ENCODE results near the gene ELMOD3. TPM values are rescaled to one million over a fixed set of nuclear protein-coding genes. Genes with fewer than 3 reads are reported as not detected.
A peak's percentile ranks its signal among the peaks of the same experiment; 100 is the strongest.

Gene ELMOD3
- polyA plus RNA-seq, 1 experiment: 26.3 TPM

DNA sequence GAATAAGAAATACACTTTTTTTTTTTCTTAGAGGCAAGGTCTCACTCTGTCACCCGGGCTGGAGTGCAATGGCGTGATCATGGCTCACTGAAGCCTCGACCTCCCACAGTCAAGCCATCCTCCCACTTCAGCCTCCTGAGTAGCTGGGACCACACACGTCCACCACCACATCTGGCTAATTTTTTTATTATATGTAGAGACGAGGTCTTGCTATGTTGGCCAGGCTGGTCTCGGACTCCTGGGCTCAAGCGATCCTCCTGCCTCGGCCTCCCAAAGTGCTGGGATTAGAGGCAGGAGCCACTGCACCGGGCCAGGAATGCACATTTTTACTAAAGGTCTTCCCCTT is 29.1 kb upstream of the ELMOD3 start:
- Histone ChIP-seq H3K36me3 (ENCODE audit: control insufficient read depth, insufficient read depth, low read length) (peaks cover 11% of the 10 kb centered on the region), H3K27me3 (ENCODE audit: control insufficient read depth, insufficient read depth, low read length) (no peaks in the 10 kb centered on the region), H3K4me3 (ENCODE audit: low read depth, low read length) (peak overlapping the region; percentile 66)
- no peak for DNase-seq (ENCODE audit: low read depth)
- TF ChIP-seq, protein P1, sequence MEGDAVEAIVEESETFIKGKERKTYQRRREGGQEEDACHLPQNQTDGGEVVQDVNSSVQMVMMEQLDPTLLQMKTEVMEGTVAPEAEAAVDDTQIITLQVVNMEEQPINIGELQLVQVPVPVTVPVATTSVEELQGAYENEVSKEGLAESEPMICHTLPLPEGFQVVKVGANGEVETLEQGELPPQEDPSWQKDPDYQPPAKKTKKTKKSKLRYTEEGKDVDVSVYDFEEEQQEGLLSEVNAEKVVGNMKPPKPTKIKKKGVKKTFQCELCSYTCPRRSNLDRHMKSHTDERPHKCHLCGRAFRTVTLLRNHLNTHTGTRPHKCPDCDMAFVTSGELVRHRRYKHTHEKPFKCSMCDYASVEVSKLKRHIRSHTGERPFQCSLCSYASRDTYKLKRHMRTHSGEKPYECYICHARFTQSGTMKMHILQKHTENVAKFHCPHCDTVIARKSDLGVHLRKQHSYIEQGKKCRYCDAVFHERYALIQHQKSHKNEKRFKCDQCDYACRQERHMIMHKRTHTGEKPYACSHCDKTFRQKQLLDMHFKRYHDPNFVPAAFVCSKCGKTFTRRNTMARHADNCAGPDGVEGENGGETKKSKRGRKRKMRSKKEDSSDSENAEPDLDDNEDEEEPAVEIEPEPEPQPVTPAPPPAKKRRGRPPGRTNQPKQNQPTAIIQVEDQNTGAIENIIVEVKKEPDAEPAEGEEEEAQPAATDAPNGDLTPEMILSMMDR (IDR thresholded peaks at IDR 0.05; ENCODE audit: insufficient read depth, low read depth, low read length): no peak
- ChIA-PET POLR2A (no interaction called here), CTCF (interaction anchor here (1.1 to 1.3 kb wide), 2 partner anchors 95 to 259 kb away, joined by 3 to 4 read pairs; no protein-coding TSS in a partner anchor)

DNA sequence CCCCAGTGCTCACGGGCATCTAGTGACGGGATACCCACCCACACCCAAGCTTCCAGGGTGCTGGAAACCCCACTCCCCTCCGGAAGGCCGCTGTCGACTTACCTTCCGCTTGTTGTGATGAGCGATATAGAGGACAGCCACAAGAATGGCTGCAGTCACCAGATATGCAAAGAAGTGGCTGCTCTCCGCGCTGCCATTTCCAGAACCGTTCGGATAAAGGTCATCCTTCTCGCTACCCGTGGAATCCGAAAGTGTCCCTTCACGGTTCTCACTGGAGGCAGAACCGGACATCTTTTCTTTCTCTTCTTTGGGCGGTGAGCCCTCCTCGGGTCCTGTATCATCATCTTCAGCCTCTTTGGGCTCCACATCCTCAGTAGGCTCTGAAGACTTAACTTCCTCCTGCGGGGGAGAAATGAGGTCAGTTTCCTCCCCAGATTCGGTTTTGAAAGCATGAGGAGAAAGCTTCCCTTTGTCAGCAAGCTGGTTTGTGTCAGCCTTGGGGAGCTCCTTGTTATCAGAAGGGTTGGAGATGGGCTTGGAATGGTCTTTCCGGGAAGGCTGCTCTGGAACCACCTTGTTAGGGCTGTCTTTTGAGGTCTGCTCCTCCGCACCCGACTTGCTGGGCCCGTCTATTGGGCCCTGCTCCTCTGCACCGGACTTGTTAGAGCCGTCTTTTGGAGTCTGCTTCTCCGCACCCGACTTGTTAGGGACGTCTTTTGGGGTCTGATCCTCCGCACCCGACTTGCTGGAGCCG is 28.0 kb upstream of the ELMOD3 start:
- no peaks in the 10 kb centered on the region for H3K27me3 ChIP-seq (ENCODE audit: control insufficient read depth, insufficient read depth, low read length)
- peak overlapping the region; percentile 66 for H3K4me3 ChIP-seq (ENCODE audit: low read depth, low read length)
- ChIA-PET CTCF (interaction anchor here (1.0 to 1.1 kb wide), 2 partner anchors 94 to 248 kb away, joined by 3 read pairs; no protein-coding TSS in a partner anchor), POLR2A (interaction anchor here (0.5 kb wide), 1 partner anchor 237 kb away, joined by 5 read pairs; no protein-coding TSS in a partner anchor)
- no peak for DNase-seq (ENCODE audit: low read depth)
- TF ChIP-seq, protein P1 (IDR thresholded peaks at IDR 0.05; ENCODE audit: insufficient read depth, low read depth, low read length): no peak
- H3K36me3 ChIP-seq (ENCODE audit: control insufficient read depth, insufficient read depth, low read length): peaks cover 9% of the 10 kb centered on the region

DNA sequence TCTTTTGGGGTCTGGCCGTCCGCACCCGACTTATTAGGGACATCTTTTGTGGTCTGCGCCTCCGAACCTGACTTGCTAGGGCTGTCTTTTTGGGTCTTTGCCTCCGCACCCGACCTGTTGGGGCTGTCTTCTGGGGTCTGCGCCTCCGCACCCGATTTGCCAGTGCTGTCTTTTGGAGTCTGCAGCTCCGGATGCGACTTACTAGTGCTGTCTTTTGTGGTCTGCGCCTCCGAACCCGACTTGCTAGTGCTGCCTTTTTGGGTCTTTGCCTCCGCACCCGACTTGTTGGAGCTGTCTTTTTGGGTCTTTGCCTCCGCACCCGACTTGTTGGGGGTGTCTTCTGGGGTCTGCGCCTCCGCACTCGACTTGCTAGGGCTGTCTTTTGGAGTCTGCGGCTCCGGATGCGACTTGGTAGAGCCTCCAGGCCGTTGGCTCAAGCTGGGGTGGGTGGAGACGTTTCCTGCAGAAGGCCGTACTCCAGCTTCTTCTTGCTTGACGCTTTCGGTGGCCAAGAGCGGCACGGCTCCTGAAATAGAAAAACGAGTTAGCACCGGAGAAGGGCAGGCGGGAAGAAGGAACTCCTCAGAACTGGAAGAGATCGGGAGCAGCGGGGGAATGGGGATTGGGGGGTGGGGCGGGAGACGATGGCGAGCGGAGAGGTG is 27.3 kb upstream of the ELMOD3 start:
- ChIA-PET CTCF (interaction anchor here (0.9 to 1.0 kb wide), 2 partner anchors 92 to 249 kb away, joined by 3 read pairs; no protein-coding TSS in a partner anchor), POLR2A (interaction anchor here (0.5 kb wide), 1 partner anchor 236 kb away, joined by 5 read pairs; no protein-coding TSS in a partner anchor)
- TF ChIP-seq, protein P1 (IDR thresholded peaks at IDR 0.05; ENCODE audit: insufficient read depth, low read depth, low read length): no peak
- no peak for DNase-seq (ENCODE audit: low read depth)
- Histone ChIP-seq H3K27me3 (ENCODE audit: control insufficient read depth, insufficient read depth, low read length) (no peaks in the 10 kb centered on the region), H3K36me3 (ENCODE audit: control insufficient read depth, insufficient read depth, low read length) (peaks cover 6% of the 10 kb centered on the region), H3K4me3 (ENCODE audit: low read depth, low read length) (peak overlapping the region; percentile 66)

DNA sequence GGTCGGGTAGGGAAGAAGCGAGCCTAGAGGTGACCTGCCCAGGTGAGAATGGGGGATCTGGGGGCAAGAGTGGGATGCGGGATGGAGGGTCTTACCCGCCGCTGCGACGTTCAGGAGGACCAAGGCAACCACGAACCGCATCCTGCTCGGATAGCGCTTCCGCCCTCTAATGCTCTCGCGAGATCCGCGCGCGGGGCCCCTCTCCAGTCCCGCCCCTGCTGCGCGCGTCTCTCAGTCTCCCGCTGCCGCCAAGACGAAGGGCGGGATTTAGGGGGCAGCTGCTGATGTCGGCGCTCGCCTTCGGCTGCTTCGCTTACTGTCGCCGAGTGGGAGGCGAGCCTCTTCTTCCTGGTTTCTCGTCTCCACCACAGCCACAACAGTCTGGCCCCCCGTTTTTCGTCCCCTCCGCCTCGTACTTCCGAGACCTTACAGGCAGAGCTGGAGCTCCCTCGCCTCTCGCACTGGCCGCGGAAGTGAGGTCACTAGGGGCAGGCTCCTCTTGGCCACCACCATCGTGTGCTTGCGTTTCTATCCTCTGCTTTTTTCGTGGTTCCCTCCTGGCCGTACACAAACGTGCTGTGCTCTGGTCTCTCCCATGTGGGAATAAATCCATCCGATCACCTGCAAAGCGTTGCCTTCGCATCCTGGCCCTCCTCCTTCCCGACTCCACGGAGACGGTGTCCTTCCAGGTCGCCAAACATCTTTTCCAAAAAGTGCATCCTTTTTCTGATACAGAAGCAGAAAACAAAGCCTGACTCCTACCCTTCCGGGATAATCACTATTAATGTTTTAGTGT is 26.5 kb upstream of the ELMOD3 start, which contains the start of gene TGOLN2:
TSS of gene TGOLN2 (minus strand) at position 168 of the 796 bp plus-strand sequence. CDS start at position 141, 27 bp downstream.
- Histone ChIP-seq H3K36me3 (ENCODE audit: control insufficient read depth, insufficient read depth, low read length) (peaks cover 6% of the 10 kb centered on the region), H3K4me3 (ENCODE audit: low read depth, low read length) (peak within 1 kb of the TSS; percentile 66), H3K27me3 (ENCODE audit: control insufficient read depth, insufficient read depth, low read length) (no peaks in the 10 kb centered on the region)
- TF ChIP-seq, protein P1 (IDR thresholded peaks at IDR 0.05; ENCODE audit: insufficient read depth, low read depth, low read length): no peak
- peak; percentile 41 for DNase-seq (ENCODE audit: low read depth)
- POLR2A ChIA-PET: no interaction called here
- CTCF ChIA-PET: interaction anchor here (0.6 to 1.0 kb wide), 3 partner anchors 37 to 249 kb away, joined by 3 read pairs; no protein-coding TSS in a partner anchor
